GM21515 (cell line): ENCODE data around the gene DCST2.
"Not testable (repeated sequence)": the region's sequence is repeated elsewhere in the genome, so short reads cannot be mapped to it uniquely, and the experiment has no call there.

Experiments
- ATAC-seq: cut with Tn5 transposase; IDR thresholded peaks from one replicate; pipeline ENCODE4 v1.9.1; 2021; ENCODE audit not compliant: unreplicated experiment

The DCST2 gene

DNA sequence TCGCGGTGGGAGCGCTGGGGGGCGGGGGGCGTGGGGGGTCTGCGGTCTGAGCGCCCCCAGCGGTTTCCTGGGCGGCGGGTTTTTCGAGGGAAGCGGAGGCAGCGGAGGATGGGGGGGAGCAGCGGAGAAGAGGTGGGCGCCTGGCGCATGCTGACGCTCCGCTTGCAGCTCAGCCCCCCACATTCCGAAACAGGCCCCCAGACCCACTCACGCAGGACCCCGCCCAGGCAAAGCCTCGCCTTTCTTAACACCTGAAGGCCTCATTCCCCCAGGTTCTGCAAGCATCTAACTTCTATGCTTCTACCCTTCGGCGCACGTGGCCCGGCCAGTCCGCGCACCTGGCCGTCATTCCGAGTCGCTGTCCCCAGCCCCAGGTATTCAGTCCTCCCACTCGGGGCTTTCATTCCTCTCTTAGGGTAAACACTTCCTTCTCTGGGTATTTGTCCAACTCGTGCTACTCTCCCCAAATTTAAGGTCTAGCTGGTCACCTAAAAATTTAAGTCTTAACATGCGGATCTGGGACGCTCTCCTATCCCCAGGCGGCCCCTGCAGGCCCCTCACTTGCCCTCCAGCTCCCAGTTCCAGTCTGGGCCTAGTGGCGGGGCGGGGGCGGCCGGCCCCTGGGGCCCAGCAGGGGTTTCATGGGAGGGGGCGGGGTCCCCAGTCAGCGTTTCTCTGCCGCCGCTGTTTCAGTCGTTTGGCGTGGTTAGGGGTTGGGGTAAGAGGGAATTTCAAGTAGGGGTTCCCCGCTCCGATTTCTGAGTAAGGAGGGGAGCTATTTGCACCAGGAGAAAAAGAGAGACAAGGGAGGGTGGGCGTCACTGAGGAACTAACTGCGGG, 33.8 kb downstream of the DCST2 start:
- ATAC-seq = no peak

- no peak for ATAC-seq
These were observed 34.6 kb downstream of the DCST2 start for GRCh38 chr1:154998818-154999570.

GRCh38 chr1:154998201-154998780, 35.3 kb downstream of the DCST2 start:
- ATAC-seq = no peak

DNA sequence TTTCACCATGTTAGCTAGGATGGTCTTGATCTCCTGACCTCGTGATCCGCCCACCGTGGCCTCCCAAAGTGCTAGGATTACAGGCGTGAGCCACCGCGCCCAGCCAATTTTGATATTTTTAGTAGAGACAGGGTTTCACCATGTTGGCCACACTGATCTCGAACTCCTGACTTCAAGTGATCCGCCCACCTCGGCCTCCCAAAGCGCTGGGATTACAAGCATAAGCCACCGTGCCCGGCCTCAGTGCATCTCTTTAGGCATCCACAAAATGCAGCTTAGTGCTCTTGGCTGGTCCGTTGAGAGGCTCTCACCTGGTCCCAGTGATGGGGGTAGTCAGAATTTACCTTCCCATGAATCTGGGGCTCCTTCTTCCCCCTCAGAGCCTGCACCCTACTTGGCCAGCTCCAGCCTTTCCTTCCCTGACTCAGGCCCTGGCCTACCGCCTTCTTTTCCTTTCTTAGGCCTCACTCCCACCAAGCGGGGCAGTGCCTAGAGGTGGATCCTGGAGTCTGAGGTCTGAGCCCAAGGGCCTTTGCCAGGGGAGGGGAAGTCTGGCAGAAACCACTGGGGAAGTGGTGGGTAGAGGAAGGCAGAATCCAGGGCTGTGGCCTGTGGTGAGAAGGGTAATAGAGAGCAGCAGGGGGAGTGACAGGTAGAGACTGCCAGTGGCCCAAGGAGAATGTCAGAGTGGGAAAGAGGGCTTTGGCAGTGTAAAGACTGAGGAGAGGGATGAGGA, 36.4 kb downstream of the DCST2 start:
- ATAC-seq = no peak

DNA sequence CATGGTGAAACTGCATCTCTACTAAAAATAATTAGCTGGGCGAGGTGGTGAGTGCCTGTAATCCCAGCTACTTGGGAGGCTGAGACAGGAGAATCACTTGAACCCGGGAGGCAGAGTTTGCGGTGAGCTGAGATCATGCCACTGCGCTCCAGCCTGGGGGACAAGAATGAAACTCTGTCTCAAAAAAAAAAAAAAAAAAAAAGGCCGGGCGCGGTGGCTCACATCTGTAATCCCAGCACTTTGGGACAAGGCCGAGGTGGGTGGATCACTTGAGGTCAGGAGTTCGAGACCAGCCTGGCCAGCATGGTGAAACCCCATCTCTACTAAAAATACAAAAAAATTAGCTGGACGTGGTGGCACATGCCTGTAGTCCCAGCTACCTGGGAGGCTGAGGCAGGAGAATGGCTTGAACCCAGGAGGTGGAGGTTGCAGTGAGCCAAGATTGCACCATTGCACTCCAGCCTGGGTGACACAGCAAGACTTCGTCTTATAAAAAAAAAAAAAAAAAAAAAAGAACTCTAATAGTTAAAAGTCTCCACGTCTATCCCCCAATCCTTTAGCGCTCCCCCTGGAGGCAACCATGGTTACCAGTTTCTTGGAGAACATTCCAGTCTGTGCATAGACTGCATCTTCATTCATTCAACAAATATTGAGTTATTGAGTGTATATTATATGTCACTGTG, 38.1 kb downstream of the DCST2 start:
- ATAC-seq = not testable (repeated sequence)

GRCh38 chr1:154994591-154994990, 39.0 kb downstream of the DCST2 start:
- ATAC-seq = no peak

GRCh38 chr1:154994269-154994587, 39.4 kb downstream of the DCST2 start:
- ATAC-seq = no peak

DNA sequence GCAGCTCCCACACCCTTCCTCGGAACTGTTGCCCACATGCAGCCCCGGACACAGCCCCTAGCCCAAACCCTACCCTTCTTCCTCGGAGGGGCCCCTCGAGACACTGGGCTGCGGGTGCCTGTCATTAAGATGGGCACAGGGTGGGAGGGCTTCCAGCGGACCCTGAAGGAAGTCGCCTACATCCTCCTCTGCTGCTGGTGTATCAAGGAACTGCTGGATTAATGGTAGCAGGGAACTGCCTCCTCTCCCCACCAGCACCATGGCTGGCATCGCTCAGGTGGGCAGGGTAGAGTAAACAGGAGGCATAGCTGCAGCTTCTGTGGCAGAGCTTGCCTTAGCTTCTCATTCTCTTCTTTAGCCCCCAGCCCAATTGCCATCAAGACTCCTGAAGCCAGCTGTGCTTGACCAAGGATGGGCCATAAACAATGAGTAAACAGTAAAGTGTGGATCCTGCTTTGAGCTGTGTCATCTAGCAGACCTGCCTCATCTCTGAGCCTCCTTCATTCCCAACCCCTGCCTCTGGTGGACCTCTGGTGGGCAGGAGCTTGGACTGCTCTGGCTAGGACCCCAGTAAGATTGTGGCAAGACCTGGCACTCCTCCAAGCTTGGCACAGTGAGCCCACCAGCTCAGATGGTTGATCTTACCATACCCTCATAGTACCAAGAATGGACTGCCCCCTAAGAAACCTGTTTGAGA, 39.9 kb downstream of the DCST2 start, which contains the start of gene LENEP:
Gene LENEP (plus strand): TSS at position 15 of the 697 bp plus-strand sequence. CDS start 22 bp downstream, at position 37.
- ATAC-seq = no peak

GRCh38 chr1:154992721-154993571, 40.6 kb downstream of the DCST2 start:
- no peak for ATAC-seq

- ATAC-seq = no peak
These were observed 43.3 kb downstream of the DCST2 start for GRCh38 chr1:154990276-154990675.

DNA sequence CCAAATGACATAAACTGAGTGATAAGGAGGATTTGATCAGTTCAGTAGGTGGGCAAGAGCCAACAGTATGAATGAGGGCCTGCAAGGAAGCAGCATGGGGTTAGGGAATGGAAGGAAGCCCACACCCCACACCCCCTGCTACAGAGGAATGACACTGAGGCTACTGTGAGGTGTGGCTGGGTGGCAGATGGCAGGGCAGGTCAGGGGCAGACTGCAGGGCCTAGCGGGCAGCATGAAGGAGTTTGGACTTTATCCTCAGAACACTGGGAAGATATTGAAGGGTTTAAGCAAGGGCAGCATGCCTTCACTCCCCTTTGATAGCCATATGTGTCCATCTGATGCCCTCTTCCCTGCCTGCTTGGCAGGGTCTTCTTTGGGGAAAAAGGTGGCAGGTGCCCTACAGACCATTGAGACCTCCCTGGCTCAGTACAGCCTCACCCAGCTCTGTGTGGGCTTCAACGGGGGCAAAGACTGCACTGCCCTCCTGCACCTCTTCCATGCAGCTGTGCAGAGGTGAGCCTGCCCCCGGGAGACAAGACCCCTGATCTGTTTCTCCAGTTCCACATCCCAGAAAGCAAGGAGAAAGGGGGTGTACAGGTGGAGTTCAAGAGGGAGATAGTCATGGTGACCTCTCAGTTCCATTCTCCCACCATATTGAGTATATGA, 44.3 kb downstream of the DCST2 start:
- ATAC-seq = no peak

DNA sequence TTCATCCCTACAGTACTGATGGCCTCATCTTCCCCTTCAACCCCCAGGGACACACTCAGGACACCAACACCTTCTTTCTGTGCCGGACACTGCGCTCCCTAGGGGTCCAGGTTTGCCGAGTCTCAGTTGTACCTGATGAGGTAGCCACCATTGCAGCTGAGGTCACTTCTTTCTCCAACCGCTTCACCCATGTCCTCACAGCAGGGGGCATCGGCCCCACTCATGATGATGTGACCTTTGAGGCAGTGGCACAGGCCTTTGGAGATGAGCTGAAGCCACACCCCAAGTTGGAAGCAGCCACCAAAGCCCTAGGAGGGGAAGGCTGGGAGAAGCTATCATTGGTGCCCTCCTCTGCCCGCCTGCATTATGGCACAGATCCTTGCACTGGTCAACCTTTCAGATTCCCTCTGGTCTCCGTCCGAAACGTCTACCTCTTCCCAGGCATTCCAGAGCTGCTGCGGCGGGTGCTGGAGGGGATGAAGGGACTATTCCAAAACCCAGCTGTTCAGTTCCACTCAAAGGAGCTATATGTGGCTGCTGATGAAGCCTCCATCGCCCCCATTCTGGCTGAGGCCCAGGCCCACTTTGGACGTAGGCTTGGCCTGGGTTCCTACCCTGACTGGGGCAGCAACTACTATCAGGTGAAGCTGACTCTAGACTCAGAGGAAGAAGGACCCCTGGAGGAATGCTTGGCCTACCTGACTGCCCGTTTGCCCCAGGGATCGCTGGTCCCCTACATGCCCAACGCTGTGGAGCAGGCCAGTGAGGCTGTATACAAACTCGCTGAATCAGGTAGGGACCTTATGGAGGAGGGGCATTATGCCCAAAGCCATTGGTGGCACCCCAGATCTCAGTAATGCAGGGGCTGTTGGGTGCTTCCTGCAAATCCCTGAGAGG, 45.3 kb downstream of the DCST2 start:
- ATAC-seq = no peak

DNA sequence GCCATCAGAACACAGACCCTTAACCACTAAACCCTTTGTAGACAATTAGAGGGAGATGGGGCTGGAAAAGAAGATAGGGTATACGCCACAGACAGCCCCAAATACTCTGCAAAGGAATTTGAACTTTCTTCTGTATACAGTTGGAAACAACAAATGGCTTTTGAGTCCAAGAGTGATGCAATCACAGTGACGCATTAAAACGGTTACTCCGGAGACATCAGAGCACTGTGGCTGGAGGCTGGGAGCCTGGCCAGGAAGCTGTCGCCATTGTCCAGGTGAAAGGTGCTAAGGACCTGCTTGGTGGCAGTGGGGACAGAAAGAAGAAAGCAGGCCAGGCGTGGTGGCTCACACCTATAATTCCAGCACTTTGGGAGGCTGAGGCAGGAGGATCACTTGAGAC, 46.3 kb downstream of the DCST2 start:
- ATAC-seq = no peak

DNA sequence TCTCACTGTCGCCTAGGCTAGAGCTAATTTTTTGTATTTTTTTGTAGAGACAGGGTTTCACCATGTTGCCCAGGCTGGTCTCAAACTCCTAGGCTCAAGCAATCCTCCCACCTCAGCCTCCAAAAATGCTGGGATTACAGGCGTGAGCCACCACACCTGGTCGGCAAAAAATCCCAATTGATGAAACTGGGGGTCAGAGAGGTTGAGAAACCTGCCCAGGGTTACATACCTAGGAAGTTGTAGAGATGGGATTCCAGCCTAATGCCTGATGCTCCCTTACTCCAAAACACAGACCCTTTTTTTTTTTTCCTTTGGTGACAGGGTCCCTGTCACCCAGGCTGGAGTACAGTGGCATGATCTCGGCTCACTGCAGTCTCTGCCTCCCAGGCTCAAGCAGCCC, 46.8 kb downstream of the DCST2 start:
- ATAC-seq = not testable (repeated sequence)

DNA sequence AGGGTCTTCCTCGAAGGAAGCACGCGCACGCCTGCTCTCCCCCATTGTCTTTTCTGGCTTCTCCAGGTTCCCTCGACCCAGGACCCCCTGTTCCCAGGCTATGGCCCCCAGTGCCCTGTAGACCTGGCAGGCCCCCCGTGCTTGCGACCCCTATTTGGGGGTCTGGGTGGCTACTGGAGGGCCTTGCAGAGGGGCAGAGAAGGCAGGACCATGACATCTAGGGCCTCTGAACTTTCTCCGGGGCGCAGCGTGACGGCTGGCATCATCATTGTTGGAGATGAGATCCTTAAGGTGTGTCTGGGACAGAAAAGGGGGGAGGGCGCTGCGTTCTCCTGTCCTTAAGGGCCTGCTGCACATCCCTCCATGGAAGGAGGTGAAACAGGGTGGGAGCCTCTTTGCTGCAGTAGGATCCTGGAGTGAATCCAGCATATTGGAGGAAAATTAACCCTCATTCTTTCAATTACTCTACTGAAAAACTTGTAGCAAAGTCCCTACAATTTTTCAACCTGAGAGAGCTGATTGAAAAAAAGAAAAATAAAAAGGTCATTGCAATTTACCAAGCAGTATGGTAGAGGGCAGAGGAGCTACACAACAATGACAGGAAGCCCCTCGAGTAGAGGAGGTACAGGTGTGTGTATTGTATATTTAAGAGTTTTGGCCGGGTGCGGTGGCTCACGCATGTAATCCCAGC, 49.7 kb downstream of the DCST2 start:
- ATAC-seq = no peak

- peak; percentile 93 for ATAC-seq
These were observed 50.5 kb downstream of the DCST2 start, which contains the start of gene FLAD1 for GRCh38 chr1:154982897-154983648. FLAD1 (plus strand) TSS chr1:154983344; CDS start chr1:154983695, 351 bp downstream.
